ENCODE measurements around the gene RHBG. TPM values are rescaled to one million over a fixed set of nuclear protein-coding genes. Genes with fewer than 3 reads are reported as not detected.
"Not testable (repeated sequence)": the region's sequence is repeated elsewhere in the genome, so short reads cannot be mapped to it uniquely, and the experiment has no call there.

RHBG gene
- total and polyA plus RNA-seq, 2 donors (not counting 3 experiments of a cell fraction or from before 2014, with no cell fraction given), result not detected

DNA sequence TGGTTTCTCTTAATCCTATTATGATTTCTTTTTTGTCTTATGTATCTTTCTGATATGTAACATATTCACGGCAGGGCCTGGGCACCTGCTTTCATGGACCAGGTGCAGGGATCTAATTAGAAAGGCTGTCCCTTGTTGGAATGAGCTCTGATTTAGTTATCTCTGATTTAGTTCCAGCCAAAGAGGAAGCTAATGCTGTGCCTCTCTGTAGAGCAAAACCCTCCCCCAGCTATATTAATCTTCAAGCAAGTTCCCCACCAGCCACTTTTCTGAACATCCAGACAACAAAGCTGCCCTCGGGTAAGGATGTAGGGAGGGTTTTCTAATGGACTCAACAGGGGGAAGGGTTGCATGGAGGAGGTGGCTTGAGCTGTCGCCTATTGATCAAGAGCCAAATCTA is 24.6 kb upstream of the RHBG start:
- H3K9me3 ChIP-seq (replicated peaks; ENCODE audit: control insufficient read depth, insufficient read depth, low read length), result no peaks in the 10 kb centered on the region
- no peaks in the 10 kb centered on the region for H3K36me3 ChIP-seq (ENCODE audit: control insufficient read depth in 2 of 2, extremely low read depth in 1 of 2, insufficient read depth in 2 of 2, low read length in 2 of 2)
- ChIA-PET CTCF (interaction anchor here (0.7 to 2.6 kb wide), 4 partner anchors 12 to 102 kb away, joined by 3 to 8 read pairs (median 5); no protein-coding TSS in a partner anchor), POLR2A (no interaction called here)
- dilution Hi-C loops (cut with MboI; ENCODE audit: extremely low pct_ligation_motif_present, low sequenced_read_pairs) (no loop called here), intact Hi-C loops (cut with micrococcal nuclease) (no loop called here)
- H3K9me1 ChIP-seq (replicated peaks; ENCODE audit: control insufficient read depth, extremely low read depth, insufficient read depth, low read length), result no peaks in the 10 kb centered on the region
- FAIRE-seq (no peak), DNase-seq (ENCODE audit: low read depth, low spot score) (no peak)
- H3K27ac ChIP-seq (ENCODE audit: insufficient read depth, low read depth, low read length), result no peak overlapping the region
- H3K9ac ChIP-seq (replicated peaks; ENCODE audit: extremely low read depth, insufficient read depth, low read length), result no peak overlapping the region
- TF ChIP-seq EZH2 (IDR thresholded peaks at IDR 0.05; ENCODE audit: borderline replicate concordance, low read depth, low read length, severe bottlenecking), result no peak
- peaks cover 20 to 29% of the 10 kb centered on the region in 2 experiments for H3K27me3 ChIP-seq (ENCODE audit: control insufficient read depth in 2 of 2, insufficient read depth in 2 of 2, low read length in 2 of 2)
- H3K79me2 ChIP-seq (ENCODE audit: control insufficient read depth, insufficient read depth, low read length), result no peaks in the 10 kb centered on the region
- H2AFZ ChIP-seq (ENCODE audit: low read depth, low read length), result no peak overlapping the region
- H3K4me3 ChIP-seq (replicated peaks in 1 of 3; ENCODE audit: insufficient read depth in 1 of 3, low read depth in 1 of 3, low read length in 3 of 3), result no peak overlapping the region
- H3K4me2 ChIP-seq (ENCODE audit: insufficient read depth, low read length), result no peak overlapping the region
- no peaks in the 10 kb centered on the region for H4K20me1 ChIP-seq (replicated peaks; ENCODE audit: control insufficient read depth, extremely low read depth, insufficient read depth, low read length)
- BruUV-seq (replicated peaks), result no TSS peak
- H3K4me1 ChIP-seq (ENCODE audit: control insufficient read depth, extremely low read depth, insufficient read depth, low read length), result no peaks in the 10 kb centered on the region

DNA sequence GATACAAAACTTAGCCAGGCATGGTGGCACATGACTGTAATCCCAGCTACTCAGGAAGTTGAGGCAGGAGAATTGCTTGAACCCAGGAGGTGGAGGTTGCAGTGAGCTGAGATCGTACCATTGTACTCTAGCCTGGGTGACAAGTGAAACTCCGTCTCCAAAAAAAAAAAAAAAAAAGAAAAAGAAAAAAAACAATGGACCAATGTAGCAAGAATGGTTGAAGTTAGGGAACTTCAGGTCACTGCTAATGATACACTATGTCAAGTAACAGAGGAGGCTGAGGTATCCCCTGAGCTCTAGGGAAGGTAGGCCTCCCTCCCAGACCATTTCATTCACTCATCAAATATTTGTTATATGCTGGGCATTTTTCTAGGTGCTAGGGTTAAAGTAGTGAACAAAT is 23.0 kb upstream of the RHBG start:
- CTCF ChIA-PET, result interaction anchor here (1.5 kb wide), 1 partner anchor 40 kb away, joined by 3 read pairs; no protein-coding TSS in a partner anchor
- H3K4me2 ChIP-seq (ENCODE audit: insufficient read depth, low read length); H3K27ac ChIP-seq (ENCODE audit: insufficient read depth, low read depth, low read length); H3K9ac ChIP-seq (replicated peaks; ENCODE audit: extremely low read depth, insufficient read depth, low read length); H3K36me3 ChIP-seq (ENCODE audit: control insufficient read depth in 2 of 2, extremely low read depth in 1 of 2, insufficient read depth in 2 of 2, low read length in 2 of 2); BruUV-seq (replicated peaks); POLR2A ChIA-PET; FAIRE-seq; H2AFZ ChIP-seq (ENCODE audit: low read depth, low read length); H3K79me2 ChIP-seq (ENCODE audit: control insufficient read depth, insufficient read depth, low read length); H3K9me1 ChIP-seq (replicated peaks; ENCODE audit: control insufficient read depth, extremely low read depth, insufficient read depth, low read length); H3K9me3 ChIP-seq (replicated peaks; ENCODE audit: control insufficient read depth, insufficient read depth, low read length); dilution Hi-C loops (cut with MboI; ENCODE audit: extremely low pct_ligation_motif_present, low sequenced_read_pairs); H3K4me1 ChIP-seq (ENCODE audit: control insufficient read depth, extremely low read depth, insufficient read depth, low read length); H3K4me3 ChIP-seq (replicated peaks in 1 of 3; ENCODE audit: insufficient read depth in 1 of 3, low read depth in 1 of 3, low read length in 3 of 3); DNase-seq (ENCODE audit: low read depth, low spot score); intact Hi-C loops (cut with micrococcal nuclease); H4K20me1 ChIP-seq (replicated peaks; ENCODE audit: control insufficient read depth, extremely low read depth, insufficient read depth, low read length): not testable (repeated sequence)
- H3K27me3 ChIP-seq (ENCODE audit: control insufficient read depth in 2 of 2, insufficient read depth in 2 of 2, low read length in 2 of 2), result peaks cover 20 to 29% of the 10 kb centered on the region in 2 experiments

All from endothelial cell of umbilical vein (primary cell).